Measurements from ENCODE around the gene ZC3H10.

The ZC3H10 gene

DNA sequence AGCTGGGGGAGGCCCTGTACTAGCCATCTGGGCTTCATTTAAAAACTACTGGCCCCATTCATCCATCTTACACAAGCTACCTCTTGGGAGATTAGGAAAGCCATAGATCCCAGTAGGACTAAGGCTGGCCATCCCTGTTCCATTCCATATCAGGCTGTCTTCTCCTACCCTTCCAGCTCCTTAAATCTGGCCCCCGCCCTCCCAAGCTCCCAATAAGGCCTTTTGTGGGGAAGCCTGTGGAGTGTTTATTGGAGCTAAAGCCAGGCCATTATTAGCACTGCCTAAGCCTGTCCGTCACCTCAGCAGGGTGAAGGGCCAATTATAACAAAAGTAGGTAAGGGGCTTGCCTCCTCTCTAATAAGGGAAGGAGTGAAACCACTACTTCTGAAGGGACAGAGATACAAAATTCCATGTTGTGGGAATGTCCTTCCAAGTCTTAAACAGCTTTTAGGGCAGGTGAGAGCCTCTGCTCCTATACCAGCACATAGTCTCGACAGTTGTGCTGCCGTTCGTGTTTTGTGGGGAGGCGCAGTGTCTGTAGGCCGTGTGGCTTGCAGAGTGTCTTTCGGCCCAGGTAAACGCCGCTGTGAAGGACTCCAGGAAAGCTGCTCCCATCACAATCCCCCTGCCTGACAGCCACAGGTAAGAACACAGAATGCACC is 43.8 kb downstream of the ZC3H10 start:
- in situ Hi-C loops (cut with HindIII; ENCODE audit: low sequenced_read_pairs) = no loop called here
- no peak overlapping the region for H3K4me3 ChIP-seq (ENCODE audit: low read depth, low read length)
- TF ChIP-seq, protein P1, sequence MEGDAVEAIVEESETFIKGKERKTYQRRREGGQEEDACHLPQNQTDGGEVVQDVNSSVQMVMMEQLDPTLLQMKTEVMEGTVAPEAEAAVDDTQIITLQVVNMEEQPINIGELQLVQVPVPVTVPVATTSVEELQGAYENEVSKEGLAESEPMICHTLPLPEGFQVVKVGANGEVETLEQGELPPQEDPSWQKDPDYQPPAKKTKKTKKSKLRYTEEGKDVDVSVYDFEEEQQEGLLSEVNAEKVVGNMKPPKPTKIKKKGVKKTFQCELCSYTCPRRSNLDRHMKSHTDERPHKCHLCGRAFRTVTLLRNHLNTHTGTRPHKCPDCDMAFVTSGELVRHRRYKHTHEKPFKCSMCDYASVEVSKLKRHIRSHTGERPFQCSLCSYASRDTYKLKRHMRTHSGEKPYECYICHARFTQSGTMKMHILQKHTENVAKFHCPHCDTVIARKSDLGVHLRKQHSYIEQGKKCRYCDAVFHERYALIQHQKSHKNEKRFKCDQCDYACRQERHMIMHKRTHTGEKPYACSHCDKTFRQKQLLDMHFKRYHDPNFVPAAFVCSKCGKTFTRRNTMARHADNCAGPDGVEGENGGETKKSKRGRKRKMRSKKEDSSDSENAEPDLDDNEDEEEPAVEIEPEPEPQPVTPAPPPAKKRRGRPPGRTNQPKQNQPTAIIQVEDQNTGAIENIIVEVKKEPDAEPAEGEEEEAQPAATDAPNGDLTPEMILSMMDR (IDR thresholded peaks at IDR 0.05; ENCODE audit: low read depth, low read length) = no peak
- DNase-seq (ENCODE audit: low read depth, low spot score) = no peak

DNA sequence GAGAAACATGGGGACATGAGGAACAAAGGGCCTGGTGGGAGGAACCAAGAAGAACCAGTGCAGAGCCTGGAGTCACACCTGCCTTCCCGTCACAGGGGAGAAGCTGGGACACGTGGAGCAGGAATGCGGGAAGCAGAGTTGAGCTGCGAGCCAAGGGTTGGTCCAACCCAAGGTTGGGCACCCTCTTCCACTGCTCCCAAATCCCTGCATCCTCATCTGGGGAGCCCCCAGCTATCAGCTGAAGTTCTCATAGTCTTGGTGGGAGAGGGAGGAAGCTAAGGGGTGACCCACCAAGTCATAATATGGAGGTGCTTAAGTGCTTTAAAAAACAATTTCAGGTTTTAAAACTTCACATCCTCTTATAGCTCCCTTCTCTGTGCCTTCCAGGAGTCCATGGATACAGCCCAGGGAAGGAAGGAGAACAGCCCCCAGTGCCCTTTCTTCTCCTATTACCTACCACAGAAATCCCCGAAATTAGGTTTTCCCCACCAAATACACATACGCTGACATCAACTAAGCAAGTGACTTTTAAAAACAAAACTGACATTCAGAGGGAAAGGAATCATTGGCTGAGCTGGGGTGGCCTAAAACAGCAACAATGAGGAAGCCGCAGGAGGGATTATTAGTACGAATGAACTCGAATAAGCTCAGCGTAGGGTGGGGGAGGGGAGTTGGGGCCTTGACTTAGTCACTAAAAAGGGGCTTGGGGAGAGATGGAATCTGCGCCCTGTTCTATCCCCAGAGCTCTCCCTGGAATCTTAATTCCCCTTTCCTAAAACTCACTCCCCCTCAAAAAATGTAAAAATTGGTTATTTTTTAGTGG is 44.6 kb downstream of the ZC3H10 start:
- in situ Hi-C loops (cut with HindIII; ENCODE audit: low sequenced_read_pairs) = no loop called here
- DNase-seq (ENCODE audit: low read depth, low spot score) = no peak
- H3K4me3 ChIP-seq (ENCODE audit: low read depth, low read length) = no peak overlapping the region
- TF ChIP-seq, protein P1 (IDR thresholded peaks at IDR 0.05; ENCODE audit: low read depth, low read length) = no peak

DNA sequence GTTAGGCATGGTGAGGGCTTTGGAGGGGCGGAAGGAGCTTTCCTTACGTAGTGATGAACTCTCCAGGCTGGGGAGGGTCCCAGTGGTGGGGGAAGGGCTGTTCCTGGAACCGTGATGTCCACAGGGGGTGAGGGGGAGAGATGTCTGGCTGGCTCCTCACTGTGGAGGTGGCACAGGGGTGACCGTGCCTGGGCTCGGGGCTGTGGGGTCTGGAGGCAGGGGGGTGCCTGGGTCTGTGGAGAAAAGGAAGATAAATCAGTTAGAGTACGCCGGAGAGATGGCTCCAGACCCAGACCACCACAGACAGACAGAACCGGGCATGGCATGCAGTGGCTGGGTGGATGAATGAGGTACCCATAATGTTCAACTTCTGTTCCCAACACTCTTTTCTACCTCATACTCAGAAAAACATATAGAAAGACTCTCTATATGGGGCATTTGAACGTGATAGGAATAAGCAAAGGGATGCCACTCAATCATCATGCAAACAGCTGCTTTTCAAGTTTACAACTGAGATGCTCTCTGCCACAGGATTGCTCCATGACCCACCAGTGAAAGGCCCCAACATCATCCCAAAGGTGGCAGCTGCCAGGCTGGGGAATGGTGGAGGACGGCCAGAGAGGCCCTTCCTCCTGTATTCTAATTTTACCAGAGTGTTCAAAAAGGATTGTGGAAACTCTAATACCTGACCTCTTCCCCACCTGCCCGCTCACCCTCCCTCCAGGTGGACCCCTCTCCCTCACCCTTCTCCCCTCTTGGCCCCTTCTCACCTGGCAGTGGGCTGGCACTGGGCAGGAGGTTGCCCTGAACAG is 45.7 kb downstream of the ZC3H10 start:
- TF ChIP-seq, protein P1 (IDR thresholded peaks at IDR 0.05; ENCODE audit: low read depth, low read length) = no peak
- DNase-seq (ENCODE audit: low read depth, low spot score) = no peak
- H3K4me3 ChIP-seq (ENCODE audit: low read depth, low read length) = no peak overlapping the region
- in situ Hi-C loops (cut with HindIII; ENCODE audit: low sequenced_read_pairs) = no loop called here

DNA sequence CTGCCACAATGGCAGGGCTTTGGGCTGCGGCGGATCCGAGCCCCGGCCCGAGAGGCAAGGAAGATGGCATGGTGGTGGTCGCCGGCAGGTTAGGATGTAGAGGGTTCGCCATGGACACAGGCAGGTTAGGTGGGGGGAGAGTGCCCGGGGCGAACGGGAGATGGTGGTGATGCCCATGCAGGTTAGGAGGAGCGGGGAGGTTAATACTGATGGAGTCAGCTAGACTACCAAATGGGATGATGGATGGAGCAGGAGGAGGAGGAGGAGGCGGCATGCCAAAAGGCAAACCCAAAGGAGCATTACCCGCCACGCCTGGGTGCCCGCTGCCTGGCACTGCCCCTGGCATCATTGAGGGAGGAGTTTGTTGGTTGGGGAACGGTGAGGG is 46.3 kb downstream of the ZC3H10 start:
- no peak overlapping the region for H3K4me3 ChIP-seq (ENCODE audit: low read depth, low read length)
- DNase-seq (ENCODE audit: low read depth, low spot score) = no peak
- TF ChIP-seq, protein P1 (IDR thresholded peaks at IDR 0.05; ENCODE audit: low read depth, low read length) = no peak
- in situ Hi-C loops (cut with HindIII; ENCODE audit: low sequenced_read_pairs) = no loop called here

DNA sequence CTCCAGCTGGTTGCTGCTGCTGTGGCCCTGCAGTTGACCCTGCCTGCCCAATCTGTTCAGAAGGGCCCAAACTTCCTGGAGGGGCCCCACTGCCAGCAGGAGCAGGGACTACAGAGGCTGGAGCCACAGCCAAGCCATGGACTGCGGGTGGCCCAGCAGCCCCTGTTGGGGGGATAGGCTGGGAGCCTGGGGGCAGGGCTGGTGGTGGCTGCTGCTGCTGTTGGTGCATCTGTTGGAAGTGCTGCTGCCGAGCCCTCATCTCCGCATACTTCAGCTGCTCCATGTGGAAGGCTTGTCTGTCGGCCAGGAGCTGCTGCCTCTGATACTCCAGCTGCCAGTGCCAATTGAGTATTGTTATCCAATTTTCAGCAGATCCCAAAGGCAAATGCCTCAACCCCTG is 47.3 kb downstream of the ZC3H10 start:
- TF ChIP-seq, protein P1 (IDR thresholded peaks at IDR 0.05; ENCODE audit: low read depth, low read length) = no peak
- DNase-seq (ENCODE audit: low read depth, low spot score) = no peak
- H3K4me3 ChIP-seq (ENCODE audit: low read depth, low read length) = no peak overlapping the region
- in situ Hi-C loops (cut with HindIII; ENCODE audit: low sequenced_read_pairs) = no loop called here

DNA sequence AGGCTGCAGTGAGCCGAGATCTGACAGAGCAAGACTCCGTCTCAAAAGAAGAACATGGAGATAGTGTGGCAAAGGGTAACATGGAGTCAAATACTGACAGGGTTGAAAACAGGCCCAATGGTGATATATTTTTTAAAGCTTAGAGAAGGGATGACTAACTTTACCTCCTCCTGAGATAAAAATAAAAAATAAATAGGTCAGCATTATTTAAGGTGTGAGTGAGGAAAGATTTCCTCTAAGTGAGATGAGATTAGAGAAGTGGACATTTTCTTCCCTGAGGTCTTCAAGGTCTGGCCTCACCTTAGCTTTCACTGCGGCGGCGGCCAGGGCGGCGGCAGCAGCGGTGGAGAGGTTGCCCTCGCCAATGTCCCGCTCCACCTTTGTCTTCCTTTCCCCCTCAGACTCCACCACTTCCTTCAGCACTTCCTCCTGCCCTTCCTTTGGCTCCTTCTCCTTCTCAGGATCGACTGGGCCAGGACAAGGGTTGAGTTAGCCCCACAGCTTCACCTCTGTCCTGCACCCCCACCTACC is 51.2 kb downstream of the ZC3H10 start:
- no peak for DNase-seq (ENCODE audit: low read depth, low spot score)
- H3K4me3 ChIP-seq (ENCODE audit: low read depth, low read length) = no peak overlapping the region
- TF ChIP-seq, protein P1 (IDR thresholded peaks at IDR 0.05; ENCODE audit: low read depth, low read length) = no peak
- in situ Hi-C loops (cut with HindIII; ENCODE audit: low sequenced_read_pairs) = no loop called here

Measured in astrocyte of the spinal cord (primary cell).